ENCODE measurements around the gene FAM171A2.
A peak's percentile ranks its signal among the peaks of the same experiment; 100 is the strongest.
"Not testable (repeated sequence)": the region's sequence is repeated elsewhere in the genome, so short reads cannot be mapped to it uniquely, and the experiment has no call there.

FAM171A2 gene

GRCh38 chr17:44383363-44383762 lies 19.7 kb upstream of the FAM171A2 start:
- DNase-seq, result no peak

DNA sequence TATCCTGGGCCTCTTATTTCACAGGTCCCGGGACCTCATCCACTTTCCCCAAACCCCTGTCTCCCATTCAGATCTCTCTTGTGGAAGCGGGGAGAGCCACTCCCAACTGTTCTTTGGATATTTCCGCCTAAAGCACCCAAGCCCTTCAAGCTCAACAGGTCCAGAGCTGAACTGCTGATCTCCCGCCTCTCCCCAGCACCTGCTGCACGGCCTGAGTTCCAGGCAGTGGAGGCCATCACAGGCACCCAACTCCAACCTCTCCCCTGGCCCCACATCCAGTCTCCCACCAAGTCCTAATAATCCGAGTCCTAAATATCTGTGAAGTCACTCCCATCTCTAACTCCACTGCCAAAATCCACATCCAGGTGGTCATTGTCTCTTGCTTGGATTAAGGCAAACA lies 19.3 kb upstream of the FAM171A2 start:
- no peak for DNase-seq

DNA sequence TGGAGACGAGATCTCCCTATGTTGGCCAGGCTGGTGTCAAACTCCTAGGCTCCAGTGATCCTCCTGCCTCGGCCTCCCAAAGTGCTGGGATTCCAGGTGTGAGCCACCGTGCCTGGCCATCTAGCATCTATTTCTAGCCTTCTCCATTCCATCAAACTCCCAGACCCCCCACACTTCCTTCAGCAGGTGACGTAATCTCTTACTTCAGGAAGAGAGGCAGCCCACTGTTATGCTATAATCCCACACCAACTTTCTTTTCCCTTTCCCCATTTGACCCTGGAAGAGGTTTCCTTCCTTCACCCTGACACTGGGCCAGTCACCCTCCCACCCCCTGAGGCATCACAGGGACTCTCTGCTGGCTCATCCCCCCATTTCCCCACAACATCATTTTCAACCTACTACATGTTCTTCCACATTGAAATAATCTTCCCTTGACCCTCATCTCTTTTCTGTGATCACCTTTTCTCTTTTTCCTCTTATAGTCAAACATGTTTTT lies 18.2 kb upstream of the FAM171A2 start:
- DNase-seq, result no peak

DNA sequence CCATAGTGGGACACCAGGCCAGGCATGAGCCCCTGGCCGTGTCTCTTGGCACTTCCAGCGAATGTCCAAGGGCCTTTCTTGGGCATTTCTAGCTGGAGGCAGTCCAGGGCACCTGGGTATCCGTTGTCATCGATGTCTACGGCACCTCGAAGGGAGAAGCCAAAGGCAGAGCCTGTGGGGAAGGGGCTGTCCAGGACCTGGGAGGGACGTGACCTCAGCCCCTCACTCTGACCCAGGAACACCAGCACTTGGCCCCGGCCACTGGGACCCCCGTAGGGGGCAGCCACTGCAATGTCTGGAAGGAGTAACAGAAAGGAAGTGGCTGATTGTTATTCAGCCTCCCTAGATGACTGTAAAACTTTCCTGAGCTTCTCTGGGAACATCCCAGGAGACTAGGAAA lies 17.1 kb upstream of the FAM171A2 start:
- no peak for DNase-seq

- DNase-seq, result no peak
These were observed 16.2 kb upstream of the FAM171A2 start for GRCh38 chr17:44379887-44380286.

DNA sequence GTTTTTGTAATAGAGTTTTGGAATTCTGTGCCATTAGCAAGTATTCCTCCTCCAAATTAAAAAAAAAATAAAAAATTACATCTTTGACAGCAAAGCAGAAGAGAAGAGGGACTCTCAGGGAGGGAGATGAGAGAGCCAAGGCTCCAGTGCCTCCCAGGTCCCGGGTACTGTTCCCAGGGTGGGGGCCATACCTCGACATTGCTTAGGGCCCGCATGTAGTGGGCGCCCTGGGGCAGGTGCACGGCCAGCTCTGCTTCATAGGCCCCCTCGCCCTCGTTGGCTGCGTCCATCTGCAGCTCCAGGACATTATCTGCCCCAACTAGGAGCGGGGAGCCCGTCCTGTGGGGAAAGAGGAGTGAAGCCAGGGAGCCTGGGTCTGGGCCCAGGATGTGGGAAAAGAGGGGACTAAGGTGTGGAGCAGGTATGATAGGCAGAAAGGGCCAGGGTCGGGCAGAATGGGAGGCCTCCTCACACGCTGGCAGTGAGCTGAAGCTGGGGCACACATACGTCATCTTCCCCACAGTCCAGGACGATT lies 14.6 kb upstream of the FAM171A2 start:
- no peak for DNase-seq

GRCh38 chr17:44376779-44377178 lies 13.1 kb upstream of the FAM171A2 start:
- no peak for DNase-seq

DNA sequence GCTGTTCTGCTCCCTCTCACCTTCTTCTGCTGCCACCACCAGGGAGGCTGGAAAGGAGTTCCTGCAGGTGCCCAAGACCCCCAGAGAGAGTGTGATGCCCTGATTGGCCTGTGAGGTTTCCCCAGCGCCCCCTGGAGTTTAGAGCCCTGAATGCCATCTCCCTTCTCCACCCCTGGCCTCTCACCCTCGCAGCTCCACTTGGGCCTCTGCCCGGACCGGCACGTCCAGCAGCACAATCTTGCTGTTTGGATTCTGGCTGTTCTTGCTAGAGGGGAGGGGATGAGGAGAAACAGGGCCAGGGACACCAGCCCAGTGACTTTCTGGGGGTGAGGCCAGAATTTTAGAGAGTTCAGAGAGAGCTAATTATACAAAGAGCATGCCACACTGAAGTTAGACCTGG lies 12.5 kb upstream of the FAM171A2 start:
- peak; percentile 50 to 60 for DNase-seq

GRCh38 chr17:44375196-44376017 lies 11.8 kb upstream of the FAM171A2 start:
- DNase-seq, result no peak

DNA sequence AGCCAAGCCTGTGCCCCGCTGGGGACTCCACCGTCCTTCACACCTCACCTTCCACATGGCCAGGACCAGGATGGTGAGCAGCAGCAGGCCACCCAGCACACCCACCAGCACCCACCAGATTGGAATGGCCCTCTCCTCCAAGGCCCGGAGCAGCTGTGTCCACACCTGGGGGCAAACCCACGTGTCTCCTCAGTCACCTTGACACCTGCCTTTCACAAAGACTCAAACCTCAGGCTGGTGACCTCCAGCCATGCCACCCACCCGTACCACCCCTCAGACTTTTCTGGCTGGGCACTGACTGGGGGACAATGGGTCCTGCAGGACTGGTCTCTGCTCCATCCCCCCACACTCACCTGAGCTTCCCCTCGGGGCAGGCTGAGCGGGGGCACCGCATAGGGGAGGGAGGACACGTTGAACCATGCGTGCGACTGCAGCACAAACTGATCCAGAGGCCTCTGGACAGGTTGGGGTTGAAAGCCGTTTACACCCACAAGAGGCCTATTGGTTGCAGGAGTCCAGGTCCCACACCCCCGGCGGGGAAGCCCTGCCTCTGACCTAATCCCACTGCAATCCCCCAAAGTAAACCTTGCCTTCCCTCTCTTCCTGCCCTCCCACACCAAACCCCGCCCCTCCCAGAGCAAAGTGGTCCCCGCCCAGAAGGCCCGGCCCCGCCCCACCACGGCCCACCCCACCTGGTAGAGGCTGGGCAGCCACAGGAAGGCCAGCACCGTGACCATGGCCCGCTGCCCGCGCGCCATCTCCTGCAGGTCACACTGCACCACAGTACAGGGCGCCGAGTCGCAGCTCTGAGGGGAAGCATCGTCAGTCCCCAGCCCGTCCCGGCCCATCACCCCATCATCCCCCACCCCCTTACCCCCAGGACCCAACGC lies 10.9 kb upstream of the FAM171A2 start:
- no peak for DNase-seq

DNA sequence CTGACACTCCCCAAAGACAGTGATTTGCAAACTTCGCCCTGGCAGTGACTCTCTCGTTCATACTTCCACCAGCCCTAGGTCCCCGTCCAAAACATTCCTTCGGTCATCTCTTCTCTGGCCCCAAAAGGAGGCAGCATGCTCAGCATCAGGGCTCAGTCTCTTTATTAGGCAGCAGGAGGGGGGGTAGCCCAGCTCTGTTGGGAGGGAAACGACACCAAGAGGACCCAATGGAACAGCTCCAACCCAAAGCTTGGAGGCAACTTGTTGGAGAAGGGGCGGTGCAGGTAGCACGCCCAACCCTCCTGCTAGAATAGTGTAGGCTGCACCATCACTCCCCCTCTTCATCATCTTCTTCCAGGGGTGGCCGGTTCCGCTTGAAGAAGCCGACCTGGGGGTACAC lies 8.4 kb upstream of the FAM171A2 start:
- no peak for DNase-seq

DNA sequence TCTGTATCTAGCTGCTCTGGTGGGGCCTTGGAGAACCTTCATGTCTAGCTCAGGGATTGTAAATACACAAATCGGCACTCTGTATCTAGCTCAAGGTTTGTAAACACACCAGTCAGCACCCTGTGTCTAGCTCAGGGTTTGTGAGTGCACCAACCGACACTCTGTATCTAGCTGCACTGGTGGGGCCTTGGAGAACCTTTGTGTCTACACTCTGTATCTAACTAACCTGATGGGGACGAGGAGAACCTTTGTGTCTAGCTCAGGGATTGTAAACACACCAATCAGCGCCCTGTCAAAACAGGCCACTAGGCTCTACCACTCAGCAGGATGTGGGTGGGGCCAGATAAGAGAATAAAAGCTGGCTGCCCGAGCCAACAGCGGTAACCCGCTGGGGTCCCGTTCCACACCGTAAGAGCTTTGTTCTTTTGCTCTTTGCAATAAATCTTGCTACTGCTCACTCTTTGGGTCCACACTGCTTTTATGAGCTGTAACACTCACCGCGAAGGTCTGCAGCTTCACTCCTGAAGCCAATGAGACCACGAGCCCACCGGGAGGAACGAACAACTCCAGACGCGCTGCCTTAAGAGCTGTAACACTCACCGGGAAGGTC lies 5.9 kb upstream of the FAM171A2 start:
- DNase-seq, result not testable (repeated sequence)

GRCh38 chr17:44368391-44369243 lies 5.0 kb upstream of the FAM171A2 start:
- DNase-seq, result not testable (repeated sequence)

DNA sequence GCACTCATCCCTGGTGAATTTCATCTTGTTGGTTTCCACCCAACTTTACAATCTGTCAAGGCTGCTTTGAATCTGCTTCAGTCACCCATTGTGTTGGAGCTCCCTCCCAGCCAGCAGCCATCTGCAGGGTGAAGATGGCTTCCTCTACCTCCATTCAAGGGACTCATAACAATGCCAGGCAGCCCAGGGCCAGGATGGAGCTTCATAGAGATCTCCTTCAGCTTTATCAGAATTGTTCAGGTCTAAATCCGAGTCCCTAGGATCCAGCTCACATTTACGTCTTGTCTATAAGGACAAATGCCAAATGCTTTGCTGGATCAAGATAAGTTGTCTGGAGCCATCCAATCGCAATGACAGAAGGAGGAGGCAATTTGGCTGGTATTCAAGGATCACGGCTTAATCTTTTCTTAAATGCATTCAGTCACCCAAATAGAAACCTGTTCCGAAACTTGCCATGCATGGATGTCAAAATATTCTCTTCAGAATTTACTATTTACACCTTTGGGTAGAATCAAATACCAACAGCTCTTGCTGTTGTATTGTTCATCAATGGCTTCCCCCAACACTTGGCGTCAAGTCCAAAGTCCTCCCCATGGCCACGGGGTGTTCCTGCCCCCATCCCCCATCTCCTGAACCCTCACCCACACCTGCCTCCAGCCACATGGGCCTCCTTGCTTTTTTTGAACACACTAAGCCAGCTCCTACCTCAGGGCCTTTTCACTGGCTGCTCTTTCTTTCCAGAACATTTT lies 3.8 kb upstream of the FAM171A2 start:
- DNase-seq, result no peak

GRCh38 chr17:44365051-44365450 lies 1.4 kb upstream of the FAM171A2 start:
- not testable (repeated sequence) for DNase-seq

- DNase-seq, result peak; percentile 43 to 50
These were observed 572 bp downstream of the FAM171A2 start for GRCh38 chr17:44362949-44363612.

DNA sequence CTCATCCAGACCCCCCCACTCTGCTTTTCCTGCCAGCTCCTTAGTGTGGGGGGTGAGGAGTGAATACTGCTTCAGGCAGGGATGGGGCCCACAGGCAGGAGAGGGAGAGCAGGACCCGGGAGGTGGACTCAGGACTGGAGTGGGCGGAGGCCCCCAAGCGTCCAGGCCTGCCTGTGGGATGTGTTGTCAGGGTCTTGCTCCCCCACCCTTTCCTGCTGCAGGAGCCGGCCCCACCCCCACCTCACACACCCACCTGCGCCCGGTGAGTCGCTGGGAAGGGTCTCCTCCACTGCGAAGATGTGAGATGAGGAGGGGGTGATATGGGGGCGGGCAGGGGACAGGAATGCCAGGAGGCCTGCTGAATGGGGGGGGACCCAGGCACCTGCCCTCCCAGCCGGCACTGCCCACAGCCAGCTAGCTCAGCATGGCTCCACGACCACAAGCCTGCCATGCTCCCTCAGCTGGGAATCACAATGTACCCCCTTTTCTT lies 1.1 kb downstream of the FAM171A2 start:
- no peak for DNase-seq

DNA sequence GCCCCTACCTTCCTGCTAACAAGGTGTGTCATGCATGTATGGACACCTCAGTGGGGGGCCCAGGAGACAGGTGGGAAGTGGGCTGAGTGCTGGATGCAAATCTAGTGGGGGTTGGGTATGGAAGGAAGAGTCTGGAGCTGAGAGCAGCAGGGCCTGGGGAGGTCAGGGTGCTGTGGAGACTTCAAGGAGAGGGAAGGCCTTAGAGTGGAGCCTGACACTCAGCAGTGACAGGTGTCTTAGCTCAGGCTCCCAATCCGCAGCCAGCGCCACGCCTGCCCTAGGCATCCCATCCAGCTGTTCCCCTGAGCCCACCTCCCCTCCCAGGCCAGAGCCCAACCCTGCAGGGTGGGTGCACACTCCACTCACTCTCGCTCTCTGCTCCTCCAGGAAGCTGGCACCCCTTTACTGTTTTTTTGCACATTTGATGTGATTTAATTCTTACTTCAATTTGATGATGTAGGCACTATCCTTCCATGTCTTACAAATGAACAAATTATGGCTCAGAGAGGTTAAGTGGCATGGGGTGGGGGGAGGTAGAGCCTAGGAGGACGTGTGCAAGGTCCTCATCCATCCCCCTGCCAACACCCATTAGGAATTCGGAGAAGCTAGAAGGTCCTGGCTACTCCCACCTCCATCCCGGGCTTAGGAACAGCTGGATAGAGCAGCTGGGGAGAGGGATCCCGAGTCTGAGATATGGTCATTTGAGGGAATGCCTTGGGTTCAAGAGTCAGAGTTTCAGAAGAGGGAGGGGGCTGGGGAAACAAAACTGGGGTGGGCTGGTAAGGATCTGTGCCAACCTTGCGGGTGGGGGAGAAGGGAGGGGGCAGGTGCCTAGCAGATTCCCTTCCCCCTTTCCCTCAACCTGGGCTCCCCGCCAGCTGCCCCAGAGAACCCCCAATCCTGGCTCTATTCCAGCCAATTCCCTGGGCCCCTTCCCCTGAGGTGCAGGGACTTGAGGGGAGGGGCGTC lies 2.1 kb downstream of the FAM171A2 start:
- no peak for DNase-seq

- DNase-seq, result no peak
These were observed 2.8 kb downstream of the FAM171A2 start for GRCh38 chr17:44360826-44361225.
